Measurements from ENCODE around the gene OGDH.
A peak's percentile ranks its signal among the peaks of the same experiment; 100 is the strongest.

OGDH gene

GRCh38 chr7:44618753-44619152 lies 12.3 kb downstream of the OGDH start:
- peak; percentile 30 to 33 for DNase-seq

DNA sequence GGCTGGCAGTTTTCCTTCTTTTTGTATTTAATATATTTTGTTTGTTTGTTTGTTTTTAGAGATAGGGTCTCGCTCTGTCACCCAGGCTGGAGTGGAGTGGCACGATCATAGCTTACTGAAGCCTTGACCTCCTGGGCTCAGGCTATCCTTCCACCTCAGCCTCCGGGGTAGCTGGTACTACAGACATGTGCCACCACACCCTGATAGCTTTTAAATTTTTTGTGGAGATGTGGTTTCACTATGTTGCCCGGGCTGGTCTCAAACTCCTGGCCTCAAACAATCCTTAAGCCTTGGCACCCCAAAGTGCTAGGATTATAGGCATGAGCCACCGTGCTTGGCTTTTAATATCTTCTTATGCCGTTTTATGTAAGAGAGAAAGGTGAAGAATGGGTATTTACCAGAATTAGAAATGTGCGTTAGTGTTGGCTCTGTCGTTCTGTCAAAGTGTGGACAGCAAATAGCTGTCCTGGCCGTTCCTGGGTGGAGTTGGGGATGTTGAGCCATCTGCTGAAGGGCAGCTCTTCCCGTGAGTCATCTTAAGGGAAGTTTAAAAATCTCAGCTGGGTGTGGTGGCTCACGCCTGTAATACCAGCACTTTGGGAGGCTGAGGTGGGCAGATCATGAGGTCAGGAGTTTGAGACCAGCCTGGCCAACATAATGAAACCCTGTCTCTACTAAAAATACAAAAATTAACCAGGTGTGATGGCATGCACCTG lies 14.8 kb downstream of the OGDH start:
- DNase-seq: no peak

DNA sequence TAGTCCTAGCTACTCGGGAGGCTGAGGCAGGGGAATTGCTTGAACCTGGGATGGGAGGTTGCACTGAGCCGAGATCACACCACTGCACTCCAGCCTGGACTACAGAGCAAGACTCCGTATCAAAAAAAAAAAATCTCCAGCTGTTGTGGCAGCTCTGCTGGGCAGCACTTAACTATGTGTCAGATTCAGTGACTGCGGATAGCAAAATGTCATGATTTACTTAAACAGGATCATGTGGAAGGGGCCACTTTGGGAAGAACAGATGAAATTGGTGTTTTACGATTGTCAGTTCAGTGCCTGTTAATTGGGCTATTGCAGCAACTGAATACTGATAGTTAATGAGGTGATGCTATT lies 15.3 kb downstream of the OGDH start:
- DNase-seq: no peak

DNA sequence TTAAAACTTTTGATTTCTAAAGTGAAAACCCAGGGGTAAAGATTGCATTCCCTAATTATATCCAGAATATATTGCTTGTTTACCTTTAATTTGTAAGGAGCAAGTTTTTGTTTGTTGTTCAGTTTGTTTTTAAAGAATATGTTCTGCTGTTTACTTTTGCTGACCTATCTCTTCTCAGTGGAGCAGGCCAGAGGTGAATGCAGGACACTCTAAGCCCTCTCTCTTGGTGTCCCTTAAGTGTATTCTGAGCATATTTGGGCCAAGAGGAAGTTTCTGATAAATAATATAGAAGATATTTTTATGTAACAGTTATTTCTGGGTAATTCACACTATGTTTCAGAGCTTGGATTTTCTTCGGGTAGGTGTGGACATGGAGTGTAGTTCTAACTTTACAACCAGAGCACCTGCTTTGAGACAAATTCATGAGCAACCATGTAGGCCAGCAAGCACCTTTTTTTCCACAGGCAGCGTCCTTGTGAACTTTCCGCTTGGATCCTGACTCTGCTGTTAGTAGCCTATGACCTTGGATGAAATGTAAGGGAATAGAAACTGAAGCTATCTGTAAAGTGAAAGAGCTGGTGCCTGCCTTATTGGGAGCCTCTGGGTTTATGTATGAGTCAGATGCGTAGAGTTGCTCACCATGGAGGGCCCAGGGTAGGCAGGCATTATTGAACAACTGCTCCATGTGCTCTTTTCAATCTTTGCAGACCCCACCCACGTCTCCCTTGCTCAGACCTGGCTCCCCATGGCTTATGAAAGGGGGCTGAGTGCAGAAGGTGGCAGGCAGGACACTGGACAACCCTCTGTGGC lies 16.1 kb downstream of the OGDH start:
- peak; percentile 45 to 52 for DNase-seq

GRCh38 chr7:44624318-44624717 lies 17.9 kb downstream of the OGDH start:
- DNase-seq: no peak

DNA sequence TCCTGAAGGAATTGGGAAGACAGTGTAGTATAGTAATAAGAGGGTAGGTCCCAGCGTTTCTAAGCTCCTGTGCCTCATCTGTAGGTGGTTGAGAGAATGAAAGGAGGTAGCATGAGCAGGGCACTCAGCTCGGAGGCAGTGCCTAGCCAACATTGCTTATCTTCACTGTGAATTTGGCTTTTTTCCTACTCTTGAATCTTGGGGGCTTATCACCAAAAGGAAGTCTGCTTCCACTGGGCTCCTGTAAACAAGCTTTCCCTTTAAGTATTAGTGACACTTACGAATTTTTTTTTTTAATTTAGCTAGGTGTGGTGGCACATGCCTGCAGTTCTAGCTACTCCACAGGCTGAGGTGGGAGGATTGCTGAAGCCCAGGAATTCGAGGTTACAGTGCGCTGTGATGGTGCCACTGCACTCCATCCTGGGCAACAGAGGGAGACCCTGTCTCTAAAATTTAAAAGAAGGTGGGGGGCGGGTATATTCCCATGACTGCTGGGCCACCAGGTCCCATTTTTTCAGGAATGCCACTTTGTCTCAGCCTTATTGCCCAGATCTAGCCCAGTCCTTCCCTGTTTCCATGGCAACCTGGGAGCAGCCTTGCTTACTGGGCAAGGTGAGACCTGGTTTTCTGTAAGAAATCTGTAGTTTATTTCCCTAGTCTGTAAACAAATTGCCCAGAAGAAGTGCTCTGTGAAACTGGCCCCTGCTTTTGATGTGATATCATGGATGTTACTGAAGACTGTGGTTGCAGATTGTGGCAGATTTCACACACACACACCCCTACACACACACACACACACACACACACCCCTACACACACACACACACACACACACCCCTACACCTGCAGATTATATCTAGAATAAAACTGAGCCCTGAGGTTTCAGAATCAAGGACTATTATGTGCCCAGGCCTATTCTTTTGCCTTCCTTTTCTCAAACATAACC lies 19.4 kb downstream of the OGDH start:
- no peak for DNase-seq

- no peak for DNase-seq
These were observed 20.2 kb downstream of the OGDH start for GRCh38 chr7:44626620-44627019.

DNA sequence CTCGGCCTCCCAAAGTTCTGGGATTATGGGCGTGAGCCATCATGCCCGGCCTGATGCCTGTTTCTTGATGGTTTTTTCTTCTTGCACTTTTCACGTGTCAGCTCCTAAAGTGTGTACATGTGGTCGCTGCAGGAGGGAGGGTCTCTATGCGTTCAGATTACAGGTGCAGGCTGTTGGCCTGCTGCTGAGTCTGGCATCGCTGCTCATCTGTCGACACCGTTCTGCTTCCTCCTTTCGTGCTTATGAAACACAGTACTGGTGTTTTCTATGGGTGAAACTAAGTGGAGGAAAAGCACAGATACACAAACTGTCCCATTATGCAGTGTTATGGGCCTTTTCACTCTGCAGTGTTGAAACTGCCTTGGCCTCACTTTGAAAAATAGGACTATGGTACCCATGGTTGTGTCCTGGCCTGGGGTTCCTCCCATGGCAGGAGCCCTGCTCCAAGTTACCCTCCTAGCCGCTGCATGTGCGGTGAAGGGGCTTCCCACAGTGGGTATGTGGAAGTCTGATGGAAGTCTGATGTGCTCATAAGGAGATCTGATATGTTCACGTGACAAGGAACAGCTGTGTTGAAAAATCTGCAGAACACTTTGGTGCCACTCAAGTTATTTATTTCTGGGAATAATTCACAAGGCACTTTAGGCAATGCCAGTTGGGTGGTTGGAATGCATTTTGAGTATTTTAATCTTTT lies 23.5 kb downstream of the OGDH start:
- no peak for DNase-seq

DNA sequence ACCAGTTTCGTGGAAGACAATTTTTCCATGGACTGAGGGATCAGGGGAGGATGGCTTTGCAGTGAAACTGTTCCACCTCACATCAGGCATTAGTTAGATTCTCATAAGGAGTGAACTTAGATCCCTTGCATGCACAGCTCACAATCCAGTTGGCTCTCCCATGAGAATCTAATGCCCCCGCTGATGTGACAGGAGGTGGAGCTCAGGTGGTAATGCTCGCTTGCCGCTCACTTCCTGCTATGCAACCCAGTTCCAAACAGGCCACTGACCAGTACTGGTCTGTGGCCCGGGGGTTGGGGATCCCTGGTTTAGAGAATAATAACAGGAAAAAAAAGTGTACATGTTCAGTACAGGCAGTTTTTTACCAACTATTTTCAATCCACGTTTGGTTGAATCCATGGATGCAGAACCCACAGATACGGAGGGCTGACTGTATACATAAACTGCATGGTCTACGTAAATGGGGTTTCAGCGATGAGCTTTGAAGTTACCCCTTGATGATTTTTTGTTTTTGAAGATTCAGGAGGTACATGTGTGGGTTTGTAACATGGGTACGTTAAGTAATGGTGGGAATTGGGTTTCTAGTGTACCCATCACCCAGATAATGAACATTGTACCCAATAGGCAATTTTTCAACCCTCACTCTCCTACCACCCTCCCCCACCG lies 24.5 kb downstream of the OGDH start:
- no peak for DNase-seq

DNA sequence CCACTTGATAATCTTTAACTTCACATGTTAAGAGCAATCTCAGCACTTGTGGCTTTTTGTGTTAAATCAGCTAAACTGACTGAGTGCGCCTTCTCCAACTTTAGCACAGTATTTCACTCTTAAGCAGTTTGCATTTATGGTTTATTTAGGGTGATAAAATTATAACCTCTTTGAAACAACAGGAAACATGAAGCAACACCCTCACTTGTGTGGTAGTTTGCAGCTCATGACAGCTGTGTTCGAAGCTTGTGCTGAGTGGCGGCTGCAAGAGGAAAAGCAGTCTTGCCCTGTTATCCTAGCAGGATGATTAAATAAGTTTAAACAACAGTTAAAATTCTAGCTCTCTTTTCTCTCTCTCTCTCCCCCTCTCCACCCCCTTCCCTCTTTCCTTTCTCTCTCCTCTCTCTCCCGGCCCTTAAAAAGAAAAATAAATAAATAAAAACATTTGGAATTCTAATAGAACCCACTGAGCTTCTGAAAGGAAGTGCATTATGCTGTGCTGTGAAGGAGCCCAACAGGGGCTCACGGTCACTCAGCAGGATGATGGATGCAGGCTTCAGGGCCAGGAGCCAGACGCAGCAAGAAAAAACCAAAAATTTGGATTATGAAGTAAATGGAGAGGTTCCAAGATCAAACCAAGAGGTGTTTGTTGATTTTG lies 25.2 kb downstream of the OGDH start:
- DNase-seq: peak in 1 of 2 donors; percentile 31

DNA sequence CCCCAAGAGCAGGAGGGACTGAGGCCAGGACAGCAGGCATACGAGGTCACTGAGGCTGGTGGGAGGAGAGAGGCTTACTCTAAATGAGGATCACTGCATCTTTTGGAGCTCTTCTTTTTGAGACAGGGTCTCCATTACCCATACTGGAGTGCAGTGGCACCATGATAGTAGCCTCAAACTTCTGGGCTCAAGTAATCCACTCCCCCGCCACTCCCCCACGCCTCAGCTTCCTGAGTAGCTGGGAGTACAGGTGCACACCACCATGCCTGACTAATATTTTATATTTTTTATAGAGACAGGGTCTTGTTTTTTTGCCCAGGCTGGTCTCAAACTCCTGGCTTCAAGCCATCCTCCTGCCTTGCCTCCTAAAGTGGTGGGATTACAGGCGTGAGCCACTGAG lies 25.8 kb downstream of the OGDH start:
- no peak for DNase-seq

GRCh38 chr7:44633254-44634186 lies 27.1 kb downstream of the OGDH start:
- peak; percentile 50 to 59 for DNase-seq

DNA sequence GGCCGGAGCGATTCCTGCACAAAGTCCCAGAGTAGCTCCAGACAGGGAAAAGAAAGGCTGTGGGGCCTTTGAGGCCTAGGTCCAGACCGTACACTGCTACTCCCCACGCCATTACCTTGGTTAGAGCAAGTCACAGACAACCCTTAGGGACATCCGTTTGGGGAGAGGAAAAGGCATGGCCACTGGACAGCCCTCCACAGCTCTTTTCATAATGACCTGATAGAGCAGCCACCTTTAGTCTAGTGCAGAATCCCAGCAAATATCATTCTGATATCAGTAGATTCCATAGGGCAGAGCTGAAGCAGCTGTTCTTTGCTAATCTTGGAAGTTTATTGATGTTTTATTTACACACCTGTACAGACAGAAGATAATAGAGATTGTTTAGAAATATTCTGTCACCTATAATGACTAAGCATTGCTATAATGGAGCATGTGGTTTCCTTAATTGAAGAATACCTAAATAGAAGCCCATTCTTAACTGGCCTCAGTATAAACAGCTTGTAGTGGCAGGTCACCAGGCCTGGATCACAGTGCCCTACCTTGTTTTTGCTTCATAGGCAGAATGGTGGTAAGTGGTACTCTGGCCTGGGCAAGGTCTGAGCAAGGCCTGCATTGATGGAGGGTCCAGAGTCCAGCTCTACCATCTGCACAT lies 27.9 kb downstream of the OGDH start:
- DNase-seq: no peak

DNA sequence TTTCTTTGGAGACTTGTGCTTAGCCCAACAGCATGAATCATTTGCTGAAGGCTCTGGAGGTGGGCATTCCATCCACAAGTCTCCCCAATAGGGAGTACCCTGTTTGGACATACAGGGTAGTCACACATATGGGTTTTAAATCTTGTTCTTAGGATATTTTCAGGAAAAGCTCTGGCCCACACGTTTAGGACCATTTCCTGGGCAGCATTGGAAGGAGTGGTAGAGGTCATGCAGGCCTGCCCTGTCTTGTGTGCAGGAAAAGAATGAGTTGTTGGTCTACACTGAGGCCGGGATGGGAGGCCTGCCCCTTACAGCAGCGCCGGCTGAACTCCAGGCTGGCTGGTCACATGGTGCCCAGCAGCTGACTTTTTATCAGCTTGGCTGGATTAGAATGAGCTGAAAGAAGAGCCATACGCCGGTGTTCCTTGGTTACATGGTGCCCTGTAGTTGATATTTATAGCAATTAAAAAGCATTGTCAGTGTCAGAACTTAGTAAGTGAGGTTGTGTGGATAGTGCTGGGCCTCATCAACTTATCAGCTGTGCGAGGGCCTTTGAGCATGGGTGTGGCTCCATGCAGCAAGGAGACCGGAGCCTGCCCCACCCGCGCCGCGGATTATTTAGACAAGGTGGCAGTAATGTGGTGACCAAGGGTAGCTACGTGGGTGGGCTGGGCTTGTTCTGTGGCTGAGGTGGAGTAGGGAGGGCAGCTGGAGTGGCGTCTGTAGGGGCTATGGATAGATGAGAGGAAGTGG lies 28.6 kb downstream of the OGDH start:
- no peak for DNase-seq

DNA sequence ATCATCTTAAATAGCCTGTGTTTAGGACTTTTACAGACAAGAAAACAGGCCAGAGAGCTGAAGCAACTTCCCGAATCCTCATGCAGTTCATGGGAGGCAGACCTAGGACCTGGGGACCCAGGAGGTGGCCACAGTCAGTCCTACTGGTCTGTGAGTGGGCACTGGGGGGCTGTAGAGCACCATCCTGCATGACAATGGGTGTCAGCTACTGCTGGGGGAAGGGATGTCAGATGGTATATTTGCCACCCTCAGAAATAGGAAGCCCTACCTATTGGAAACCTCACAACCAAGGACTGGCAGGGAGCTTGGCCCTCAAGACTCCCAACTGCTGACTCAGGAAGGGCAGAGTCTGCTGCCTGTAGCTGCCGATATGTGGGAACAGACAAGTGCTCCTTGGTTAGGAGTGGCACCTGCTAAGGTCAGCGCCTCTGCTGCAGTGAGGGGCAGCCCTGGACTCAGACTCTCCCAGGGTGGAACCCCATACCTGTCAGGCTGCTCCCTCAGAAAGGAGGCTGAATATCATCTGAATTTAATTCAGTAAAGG lies 29.7 kb downstream of the OGDH start:
- no peak for DNase-seq

DNA sequence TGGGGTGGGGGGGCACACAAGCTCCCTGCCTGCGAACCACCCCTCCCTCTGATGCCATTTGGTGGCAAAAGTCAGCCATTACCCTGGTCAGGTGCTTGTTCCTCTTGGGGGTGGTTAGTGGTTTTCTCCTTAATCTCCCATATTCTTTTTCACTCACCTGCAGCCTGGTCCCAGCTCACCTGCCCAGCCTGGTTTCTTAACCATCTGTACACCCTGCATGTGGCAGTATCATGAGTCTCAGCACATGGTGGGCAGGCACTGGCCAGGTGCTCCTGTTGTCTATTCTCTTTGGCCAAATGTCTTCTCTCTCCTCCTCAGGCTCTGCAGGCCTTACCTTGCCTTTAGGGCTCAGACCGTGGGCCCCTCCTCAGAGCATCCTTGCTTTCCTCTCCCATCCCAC lies 30.5 kb downstream of the OGDH start:
- no peak for DNase-seq

- peak; percentile 76 to 77 for DNase-seq
These were observed 31.6 kb downstream of the OGDH start for GRCh38 chr7:44637788-44638594.
